ENCODE data around the gene SIX6.
"Not testable (repeated sequence)": the region's sequence is repeated elsewhere in the genome, so short reads cannot be mapped to it uniquely, and the experiment has no call there.

The SIX6 gene

GRCh38 chr14:60508707-60509437 is at the start of gene SIX6:
SIX6 (plus strand) TSS chr14:60509146; CDS start chr14:60509399, 253 bp downstream.
- DNase-seq (ENCODE audit: low read depth in 3 of 3) = no peak

GRCh38 chr14:60480248-60480647 is 28.7 kb upstream of the SIX6 start:
- DNase-seq (ENCODE audit: low read depth in 3 of 3) = not testable (repeated sequence)

DNA sequence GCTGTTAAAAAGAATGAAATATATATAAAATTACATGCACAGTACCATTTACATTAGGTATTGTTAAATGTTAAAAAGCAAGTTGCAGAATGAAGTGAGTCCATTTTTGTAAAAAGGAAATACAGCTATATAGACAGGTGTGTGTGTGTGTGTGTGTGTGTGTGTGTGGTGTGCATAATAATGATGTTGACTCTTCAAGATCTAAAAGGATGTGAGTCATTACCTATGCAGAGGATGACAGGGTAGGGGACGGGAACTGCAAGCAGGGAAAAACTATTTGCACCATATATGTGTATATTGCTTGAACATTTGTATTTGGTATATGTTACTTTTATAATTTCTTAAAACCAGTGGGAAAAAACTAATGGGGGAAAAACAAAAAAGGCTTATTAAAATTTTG is 26.2 kb upstream of the SIX6 start:
- DNase-seq (ENCODE audit: low read depth in 3 of 3) = no peak

DNA sequence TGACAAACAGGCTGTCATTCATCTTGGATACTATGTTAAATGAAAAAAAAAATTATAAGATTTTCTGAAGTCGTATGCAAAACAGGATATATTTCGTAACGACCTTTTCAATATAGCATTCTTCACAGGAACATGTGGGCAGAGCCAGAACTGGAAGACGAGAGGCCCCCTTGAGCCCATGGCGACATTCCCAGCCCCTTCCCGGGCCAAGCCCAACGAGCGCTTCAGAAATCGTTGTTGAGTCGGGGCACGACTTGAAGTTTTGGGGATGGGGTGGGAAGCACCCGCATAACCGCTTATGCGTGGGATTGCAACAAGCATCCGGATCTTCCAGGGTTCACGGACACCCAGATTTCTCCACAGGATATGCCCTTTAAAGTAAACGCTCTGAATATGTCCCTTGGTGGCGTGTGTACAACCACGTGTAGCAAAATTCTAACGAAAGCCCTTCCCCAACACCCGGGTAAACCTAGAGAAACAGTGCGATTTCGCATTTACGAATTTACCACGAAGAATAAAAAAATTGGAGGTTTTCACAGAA is 23.8 kb upstream of the SIX6 start:
- no peak for DNase-seq (ENCODE audit: low read depth in 3 of 3)

DNA sequence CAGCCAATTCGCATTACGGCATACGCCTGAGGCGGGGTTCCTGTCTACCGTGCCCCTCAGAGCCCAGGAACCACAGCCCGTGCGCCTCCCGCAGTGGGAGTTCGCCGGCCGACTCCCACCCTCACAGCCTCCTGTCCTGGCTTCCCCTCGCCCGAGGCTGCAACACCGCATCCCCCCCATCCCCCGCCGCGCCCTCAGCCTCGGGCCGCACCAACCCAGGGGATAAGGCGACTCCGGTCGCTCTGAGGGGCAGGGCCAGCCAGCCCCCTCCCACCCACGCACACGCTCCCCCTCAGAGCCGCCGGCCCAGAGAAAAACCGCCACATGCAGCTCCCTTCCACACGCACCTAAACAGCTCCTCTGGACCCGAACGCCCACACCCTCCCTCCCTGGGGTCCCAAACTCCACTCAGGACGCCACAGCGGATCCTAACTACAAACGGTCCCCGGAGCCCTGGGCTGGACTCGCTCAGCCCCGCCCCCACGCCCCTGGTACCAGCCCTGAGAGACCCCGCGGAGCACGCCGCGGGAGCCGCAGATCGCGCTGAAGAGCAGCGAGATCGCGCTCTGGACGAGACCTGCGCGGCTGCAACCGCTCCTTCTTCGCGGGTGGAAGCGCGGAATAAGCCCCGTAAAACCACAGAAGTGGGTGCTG is 23.2 kb upstream of the SIX6 start, which contains the start of gene C14orf39:
Gene C14orf39 (minus strand): TSS at position 466 of the 654 bp plus-strand sequence. CDS start 985 bp downstream, outside the sequence.
- DNase-seq (ENCODE audit: low read depth in 3 of 3) = no peak

DNA sequence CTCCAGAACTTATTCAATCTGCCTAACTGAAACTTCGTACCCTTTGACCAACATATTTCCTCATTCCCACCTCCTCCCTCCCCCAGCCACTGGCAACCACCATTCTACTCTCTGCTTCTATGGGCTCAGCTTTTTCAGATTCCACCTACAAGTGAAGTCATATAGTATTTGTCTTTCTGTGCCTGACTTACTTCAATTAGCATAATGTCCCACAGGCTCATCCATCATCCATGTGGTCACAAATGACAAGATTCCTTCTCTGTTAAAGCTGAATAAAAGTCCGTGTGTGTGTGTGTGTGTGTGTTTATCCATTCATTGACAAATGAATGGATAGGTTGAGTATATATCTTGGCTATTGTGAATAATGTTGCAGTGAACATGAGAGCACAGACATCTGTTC is 21.7 kb upstream of the SIX6 start:
- DNase-seq (ENCODE audit: low read depth in 3 of 3) = no peak

DNA sequence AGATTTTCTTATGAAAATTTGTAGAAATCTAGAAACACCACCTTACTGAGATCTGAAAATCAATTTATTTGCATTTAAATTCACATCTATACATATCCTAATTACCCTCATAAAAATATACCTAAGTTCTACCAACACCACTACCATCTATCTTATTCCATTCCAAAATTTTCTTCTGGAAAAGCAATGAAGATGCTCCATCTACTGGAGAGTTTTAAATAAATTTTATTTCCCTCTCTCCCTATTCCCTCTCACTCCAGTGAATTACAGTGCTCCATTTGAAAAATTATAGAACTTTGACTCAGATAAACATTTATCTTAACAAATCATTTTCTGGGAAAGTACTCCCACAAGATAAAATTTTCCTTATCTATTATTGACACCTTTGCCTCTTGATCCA is 20.8 kb upstream of the SIX6 start:
- DNase-seq (ENCODE audit: low read depth in 3 of 3) = no peak

DNA sequence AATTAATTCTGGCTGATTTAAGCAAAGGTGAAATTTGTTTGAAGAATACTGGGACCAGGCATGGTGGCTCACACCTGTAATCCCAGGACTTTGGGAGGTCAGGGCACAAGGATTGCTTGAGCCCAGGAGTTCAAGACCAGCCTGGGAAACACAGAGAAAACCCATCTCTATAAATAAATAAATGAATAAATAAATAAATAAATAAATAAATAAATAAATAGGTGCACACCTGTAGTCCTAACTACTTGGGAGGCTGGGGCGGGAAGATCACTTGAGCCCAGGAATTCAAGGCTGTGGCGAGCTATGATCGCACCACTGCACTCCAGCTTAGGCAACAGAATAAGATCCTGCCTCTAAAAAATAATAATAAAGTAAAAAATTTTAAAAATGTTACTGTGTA is 18.7 kb upstream of the SIX6 start:
- no peak for DNase-seq (ENCODE audit: low read depth in 3 of 3)

DNA sequence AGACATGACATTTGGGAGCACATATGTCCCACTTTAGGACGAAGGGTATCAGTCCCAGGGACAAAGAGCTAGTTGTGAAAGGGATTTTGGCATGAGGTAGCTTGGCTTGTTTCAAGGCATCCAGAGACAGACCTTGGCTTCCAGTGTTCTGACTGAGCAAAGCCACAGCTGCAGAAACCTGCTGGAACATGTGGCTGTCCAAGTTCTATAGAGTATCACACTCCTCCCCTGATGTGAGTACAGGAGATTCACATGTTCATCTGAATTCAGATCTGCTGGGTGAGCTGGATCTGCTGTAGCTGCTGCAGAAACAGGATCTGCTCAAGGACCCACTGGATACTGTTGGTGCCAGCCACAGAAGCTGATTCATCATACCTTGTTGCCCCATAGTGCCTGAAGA is 13.0 kb upstream of the SIX6 start:
- DNase-seq (ENCODE audit: low read depth in 3 of 3) = no peak

DNA sequence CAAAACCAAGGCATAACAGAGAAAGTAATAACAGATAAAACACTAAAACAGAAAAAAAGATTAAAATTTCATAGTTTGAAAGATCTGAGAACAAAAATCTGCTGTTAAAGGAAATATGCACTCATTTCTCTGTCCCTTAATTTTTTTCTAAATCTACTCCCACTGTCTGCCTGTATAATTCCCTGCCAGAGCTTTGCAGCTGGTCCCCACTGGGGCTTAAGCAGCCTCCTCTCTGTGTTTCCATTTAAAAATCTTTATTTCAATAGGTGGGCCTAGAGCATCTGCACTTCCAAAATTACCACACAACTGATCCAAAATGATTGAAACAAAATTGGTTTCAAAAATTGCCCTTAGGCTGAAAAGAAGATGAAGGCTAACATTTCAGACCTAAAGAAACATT is 6.4 kb upstream of the SIX6 start:
- no peak for DNase-seq (ENCODE audit: low read depth in 3 of 3)

- no peak for DNase-seq (ENCODE audit: low read depth in 3 of 3)
These were observed 3.5 kb upstream of the SIX6 start for GRCh38 chr14:60505448-60505847.

GRCh38 chr14:60506010-60506409 is 2.9 kb upstream of the SIX6 start:
- no peak for DNase-seq (ENCODE audit: low read depth in 3 of 3)

GRCh38 chr14:60506462-60506984 is 2.4 kb upstream of the SIX6 start:
- DNase-seq (ENCODE audit: low read depth in 3 of 3) = no peak

DNA sequence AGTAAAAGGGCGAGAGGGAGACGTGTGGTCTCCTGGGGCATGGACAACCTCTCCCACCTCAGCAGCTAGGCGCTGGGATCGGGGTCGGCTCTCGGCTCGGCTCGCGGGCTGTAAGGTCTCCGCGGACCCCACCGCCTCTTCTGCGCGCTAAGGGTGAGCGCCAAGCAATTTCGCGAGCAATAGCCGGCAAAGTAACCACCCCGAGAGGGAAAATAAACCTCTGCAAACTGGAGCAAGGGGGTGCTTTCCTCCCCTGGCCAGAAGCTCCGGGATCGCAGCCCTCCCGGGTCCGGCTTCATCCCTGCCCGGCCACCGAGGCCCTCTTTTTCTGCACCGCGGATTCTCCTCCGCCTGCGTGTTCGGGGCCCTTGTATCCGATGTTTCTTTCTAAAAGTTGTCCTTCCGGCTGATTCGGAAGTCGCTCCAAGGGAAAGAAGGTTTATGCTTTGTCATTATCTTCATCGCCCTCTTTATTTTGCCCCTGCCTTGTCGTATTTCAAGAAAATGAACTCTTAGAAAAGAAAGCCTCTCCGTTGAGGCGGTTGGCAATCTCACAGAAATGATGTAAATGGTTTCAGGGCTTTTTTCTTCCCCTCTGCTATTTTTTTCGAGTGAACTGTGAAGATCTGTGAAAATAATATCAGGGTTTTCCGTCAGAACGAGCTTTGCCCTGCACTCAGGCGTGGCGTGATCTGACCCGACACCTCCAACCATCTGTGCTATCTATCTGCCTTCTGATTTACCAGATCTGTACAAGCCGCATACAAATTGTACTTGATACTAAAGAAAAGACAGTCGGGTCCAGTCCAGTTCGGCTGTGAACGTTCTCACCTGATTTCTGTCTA is 1.7 kb upstream of the SIX6 start:
- no peak for DNase-seq (ENCODE audit: low read depth in 3 of 3)

DNA sequence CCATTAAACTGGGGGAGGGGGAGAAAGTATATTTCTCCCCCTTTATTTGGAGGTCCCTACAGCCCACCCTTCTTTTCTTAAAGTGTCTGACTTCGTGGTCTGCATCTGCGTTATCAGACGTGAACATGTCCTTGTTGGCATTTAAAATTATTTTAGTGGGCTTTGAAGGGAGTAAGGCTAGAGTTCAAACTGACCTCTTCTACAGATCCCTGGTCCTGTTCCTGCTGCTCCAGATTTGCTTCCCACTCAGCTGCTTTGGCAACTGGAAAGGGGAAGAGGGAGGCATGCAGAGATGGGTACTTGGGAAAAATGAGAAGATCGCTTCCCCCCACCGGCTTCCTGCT is 611 bp upstream of the SIX6 start:
- no peak for DNase-seq (ENCODE audit: low read depth in 3 of 3)

GRCh38 chr14:60509438-60510253 is 700 bp downstream of the SIX6 start:
- no peak for DNase-seq (ENCODE audit: low read depth in 3 of 3)

DNA sequence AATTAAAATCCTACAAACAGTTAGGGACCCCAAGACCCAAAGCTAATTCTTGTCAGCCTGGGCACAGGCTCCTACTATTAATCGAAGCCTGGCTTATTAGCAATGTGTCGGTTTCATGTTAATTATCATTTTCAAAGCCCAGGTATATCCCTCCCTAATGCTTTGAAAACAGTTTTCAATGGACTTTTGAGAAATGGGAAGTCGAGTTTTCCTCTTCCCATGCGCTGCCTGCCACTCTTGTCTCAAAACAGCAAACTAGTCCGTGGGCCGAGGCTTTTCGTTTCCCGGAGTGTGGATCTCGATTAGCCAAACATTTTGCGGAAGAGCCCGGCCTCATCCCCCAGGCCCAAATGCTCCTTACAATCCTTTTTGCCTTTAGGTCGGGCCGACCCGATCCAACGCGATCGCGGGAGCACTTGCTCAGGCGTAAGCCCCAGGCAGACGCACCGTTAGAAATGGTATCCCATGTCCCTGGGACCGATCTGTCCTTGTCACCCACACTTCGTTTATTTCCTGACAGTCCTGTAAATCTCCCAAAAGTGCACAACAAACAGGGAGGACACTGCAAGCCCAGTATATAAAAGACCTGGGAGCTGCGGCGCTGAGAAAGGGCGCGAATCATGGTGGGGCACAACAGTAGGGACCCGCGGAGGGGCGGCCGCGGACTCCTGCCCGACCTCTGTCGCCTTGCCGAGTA is 1.5 kb downstream of the SIX6 start:
- DNase-seq (ENCODE audit: low read depth in 3 of 3) = no peak

GRCh38 chr14:60510951-60511599 is 2.1 kb downstream of the SIX6 start:
- DNase-seq (ENCODE audit: low read depth in 3 of 3) = no peak

DNA sequence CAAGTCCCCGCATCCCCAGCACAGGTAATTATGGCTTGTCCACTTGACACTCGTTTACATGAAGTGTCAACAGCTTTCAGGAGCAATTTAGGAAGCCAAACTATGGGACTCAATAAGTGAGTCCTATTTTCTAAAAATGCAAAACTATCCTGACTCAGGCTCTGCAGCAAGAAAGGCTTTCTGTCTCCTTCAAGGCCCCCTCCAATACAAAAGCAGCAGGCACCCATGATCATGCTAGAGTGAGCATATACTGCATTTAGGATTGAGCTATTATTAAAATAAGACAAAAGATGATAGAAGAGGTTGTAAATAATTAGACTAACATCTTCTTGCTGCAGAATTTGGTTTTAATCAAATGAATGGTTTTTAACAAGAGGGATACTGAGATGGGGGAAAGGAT is 3.2 kb downstream of the SIX6 start:
- no peak for DNase-seq (ENCODE audit: low read depth in 3 of 3)

DNA sequence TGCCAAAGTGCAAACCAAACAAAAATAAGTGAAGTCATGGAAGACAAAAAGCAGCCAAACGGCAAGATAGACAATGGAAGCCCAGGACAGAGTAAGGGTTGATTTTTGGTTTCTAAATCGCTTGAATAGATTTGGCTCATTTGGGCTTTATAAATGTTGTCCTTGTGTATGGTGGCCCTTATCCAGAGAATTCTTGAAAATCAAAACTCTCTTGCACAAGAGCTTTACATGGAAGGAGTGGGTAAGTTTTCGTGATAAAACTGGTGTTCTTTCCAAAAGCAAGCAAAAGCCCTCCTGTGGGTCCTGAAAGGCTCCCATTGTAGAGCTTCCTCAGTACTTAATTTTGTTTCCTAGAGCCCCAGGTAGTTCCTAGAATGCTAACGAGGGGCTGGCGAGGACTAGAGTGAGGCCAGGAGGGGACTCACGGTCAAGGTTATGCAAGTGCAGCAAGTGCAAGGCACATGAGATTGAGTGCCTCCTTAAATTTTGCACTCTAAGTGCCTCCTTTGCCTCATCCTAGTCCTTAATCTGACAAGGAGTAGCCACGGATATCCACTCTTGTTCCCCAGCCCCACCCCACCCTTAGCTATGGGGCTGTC is 4.1 kb downstream of the SIX6 start:
- no peak for DNase-seq (ENCODE audit: low read depth in 3 of 3)

All from stimulated activated CD4-positive, alpha-beta T cell treated with anti-CD3 and anti-CD28 coated beads, TNF-alpha, amount 100 ng/mL, for 24 hours (primary cell).